Measurements from ENCODE around the gene MYO7A.

GRCh38 chr11:77155082-77155475 is 27.0 kb downstream of the MYO7A start:
- TF ChIP-seq, protein P1, sequence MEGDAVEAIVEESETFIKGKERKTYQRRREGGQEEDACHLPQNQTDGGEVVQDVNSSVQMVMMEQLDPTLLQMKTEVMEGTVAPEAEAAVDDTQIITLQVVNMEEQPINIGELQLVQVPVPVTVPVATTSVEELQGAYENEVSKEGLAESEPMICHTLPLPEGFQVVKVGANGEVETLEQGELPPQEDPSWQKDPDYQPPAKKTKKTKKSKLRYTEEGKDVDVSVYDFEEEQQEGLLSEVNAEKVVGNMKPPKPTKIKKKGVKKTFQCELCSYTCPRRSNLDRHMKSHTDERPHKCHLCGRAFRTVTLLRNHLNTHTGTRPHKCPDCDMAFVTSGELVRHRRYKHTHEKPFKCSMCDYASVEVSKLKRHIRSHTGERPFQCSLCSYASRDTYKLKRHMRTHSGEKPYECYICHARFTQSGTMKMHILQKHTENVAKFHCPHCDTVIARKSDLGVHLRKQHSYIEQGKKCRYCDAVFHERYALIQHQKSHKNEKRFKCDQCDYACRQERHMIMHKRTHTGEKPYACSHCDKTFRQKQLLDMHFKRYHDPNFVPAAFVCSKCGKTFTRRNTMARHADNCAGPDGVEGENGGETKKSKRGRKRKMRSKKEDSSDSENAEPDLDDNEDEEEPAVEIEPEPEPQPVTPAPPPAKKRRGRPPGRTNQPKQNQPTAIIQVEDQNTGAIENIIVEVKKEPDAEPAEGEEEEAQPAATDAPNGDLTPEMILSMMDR (IDR thresholded peaks at IDR 0.05; ENCODE audit: low read length), result no peak
- no peak for TF ChIP-seq EZH2 (IDR thresholded peaks at IDR 0.05; ENCODE audit: borderline replicate concordance, low read length)

Measured in OCI-LY1 (cell line).